Measurements from ENCODE around the gene BRSK2.

BRSK2 gene

DNA sequence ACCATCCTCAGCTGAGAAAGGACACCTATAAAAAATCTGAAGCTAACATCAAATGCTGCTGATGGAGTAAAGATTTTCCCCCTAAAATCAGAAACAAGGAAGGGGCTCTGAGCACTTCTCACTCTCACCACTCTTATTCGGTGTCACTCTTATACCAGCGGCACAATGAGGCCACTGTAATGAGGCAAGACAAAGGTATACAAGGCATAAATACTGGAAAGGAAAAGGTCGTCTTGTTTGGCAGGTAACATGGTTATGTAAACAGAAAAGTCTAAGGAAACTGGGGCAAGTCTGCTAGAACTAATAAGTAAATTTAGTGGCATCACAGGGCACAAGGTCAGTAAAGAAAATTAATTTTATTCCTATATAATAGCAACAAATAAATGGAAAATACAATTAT is 104.9 kb downstream of the BRSK2 start:
- Histone ChIP-seq H3K27ac (ENCODE audit: low read depth in 2 of 2, low read length in 2 of 2) (no peak overlapping the region), H3K27me3 (ENCODE audit: control insufficient read depth in 2 of 2, insufficient read depth in 2 of 2, low read length in 2 of 2) (no peaks in the 10 kb centered on the region), H3K9ac (ENCODE audit: low read depth in 1 of 2, low read length in 2 of 2) (no peak overlapping the region), H3K4me3 (ENCODE audit: low read length in 2 of 2) (no peak overlapping the region), H3K4me1 (ENCODE audit: control insufficient read depth in 2 of 2, insufficient read depth in 2 of 2, low read length in 2 of 2) (no peaks in the 10 kb centered on the region), H3K9me3 (ENCODE audit: control insufficient read depth in 2 of 2, low read length in 2 of 2) (no peaks in the 10 kb centered on the region), H3K36me3 (ENCODE audit: control insufficient read depth in 2 of 2, insufficient read depth in 2 of 2, low read length in 2 of 2) (peaks cover 0 to 6% of the 10 kb centered on the region in 2 donors)

DNA sequence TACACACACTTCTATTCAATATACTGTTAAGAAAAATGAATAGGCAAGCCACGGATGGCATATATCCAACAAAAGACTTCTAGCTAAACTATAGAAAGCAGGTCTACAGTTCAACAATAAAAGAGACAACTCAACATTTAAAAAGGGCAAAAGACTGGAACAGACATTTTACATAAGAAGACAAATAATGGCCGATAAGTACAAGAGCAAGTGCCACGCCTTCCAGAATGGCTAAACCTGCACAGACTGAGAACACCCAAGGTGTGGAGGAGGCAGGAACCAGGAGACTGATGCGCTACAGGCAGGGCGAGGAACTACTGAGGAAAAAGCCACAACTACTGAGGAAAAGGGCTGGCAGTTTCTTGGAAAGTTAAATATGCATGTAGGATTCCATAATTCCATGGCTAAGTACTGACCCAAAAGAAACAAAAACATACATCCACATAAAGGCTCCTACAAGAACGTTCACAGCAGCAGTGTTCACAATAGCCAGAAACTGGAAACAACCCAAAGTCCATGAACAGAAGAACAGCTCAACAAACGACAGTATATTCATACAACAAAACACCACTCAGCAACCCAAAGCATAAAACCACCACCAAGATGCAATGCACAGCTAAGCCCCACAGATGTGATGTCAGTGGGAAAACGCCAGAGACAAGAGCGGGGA is 106.5 kb downstream of the BRSK2 start:
- Histone ChIP-seq H3K9ac (ENCODE audit: low read depth in 1 of 2, low read length in 2 of 2) (no peak overlapping the region), H3K27ac (ENCODE audit: low read depth in 2 of 2, low read length in 2 of 2) (no peak overlapping the region), H3K27me3 (ENCODE audit: control insufficient read depth in 2 of 2, insufficient read depth in 2 of 2, low read length in 2 of 2) (no peaks in the 10 kb centered on the region), H3K4me3 (ENCODE audit: low read length in 2 of 2) (no peak overlapping the region), H3K9me3 (ENCODE audit: control insufficient read depth in 2 of 2, low read length in 2 of 2) (no peaks in the 10 kb centered on the region), H3K4me1 (ENCODE audit: control insufficient read depth in 2 of 2, insufficient read depth in 2 of 2, low read length in 2 of 2) (no peaks in the 10 kb centered on the region), H3K36me3 (ENCODE audit: control insufficient read depth in 2 of 2, insufficient read depth in 2 of 2, low read length in 2 of 2) (peaks cover 0 to 12% of the 10 kb centered on the region in 2 donors)

DNA sequence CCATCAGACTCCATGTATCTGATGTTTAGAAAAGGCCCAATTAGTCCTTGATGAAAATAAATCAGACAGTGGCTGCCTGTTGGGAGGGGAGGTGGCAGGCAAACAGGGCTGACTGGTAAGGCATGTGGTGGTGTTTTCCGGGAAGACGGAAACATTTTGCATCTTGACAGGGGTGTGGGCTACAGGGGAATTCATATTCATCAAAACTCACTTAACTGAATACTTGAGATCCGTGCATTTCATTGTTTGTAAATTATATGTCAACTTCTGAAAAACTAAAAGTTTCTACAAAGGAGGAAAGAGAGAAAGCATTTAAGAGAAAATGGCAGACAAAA is 107.0 kb downstream of the BRSK2 start:
- no peaks in the 10 kb centered on the region for H3K27me3 ChIP-seq (ENCODE audit: control insufficient read depth in 2 of 2, insufficient read depth in 2 of 2, low read length in 2 of 2)
- H3K4me3 ChIP-seq (ENCODE audit: low read length in 2 of 2): no peak overlapping the region
- no peaks in the 10 kb centered on the region for H3K9me3 ChIP-seq (ENCODE audit: control insufficient read depth in 2 of 2, low read length in 2 of 2)
- peaks cover 0 to 12% of the 10 kb centered on the region in 2 donors for H3K36me3 ChIP-seq (ENCODE audit: control insufficient read depth in 2 of 2, insufficient read depth in 2 of 2, low read length in 2 of 2)
- H3K27ac ChIP-seq (ENCODE audit: low read depth in 2 of 2, low read length in 2 of 2): no peak overlapping the region
- H3K4me1 ChIP-seq (ENCODE audit: control insufficient read depth in 2 of 2, insufficient read depth in 2 of 2, low read length in 2 of 2): no peaks in the 10 kb centered on the region
- H3K9ac ChIP-seq (ENCODE audit: low read depth in 1 of 2, low read length in 2 of 2): no peak overlapping the region

DNA sequence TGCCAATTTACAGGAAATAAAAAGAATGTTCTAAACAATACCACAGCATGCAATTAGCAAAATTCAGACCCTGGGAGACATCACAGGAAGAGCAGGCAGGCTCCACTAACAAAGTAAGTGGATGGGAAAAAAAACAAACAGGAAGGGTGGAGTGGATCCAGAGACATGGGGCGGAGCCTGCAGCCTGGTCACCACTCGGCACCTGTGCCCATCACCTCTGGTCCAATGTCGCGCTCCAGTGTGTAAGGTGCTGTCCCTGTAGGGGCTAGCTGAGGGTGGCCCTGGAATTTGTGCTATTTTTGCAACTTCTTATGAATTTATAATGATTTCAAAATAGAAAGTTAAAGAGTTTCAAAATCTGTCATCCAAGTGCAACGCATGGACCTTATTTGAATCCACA is 107.9 kb downstream of the BRSK2 start:
- H3K27ac ChIP-seq (ENCODE audit: low read depth in 2 of 2, low read length in 2 of 2): no peak overlapping the region
- no peaks in the 10 kb centered on the region for H3K9me3 ChIP-seq (ENCODE audit: control insufficient read depth in 2 of 2, low read length in 2 of 2)
- H3K4me1 ChIP-seq (ENCODE audit: control insufficient read depth in 2 of 2, insufficient read depth in 2 of 2, low read length in 2 of 2): peaks cover 0 to under 1% of the 10 kb centered on the region in 2 donors

DNA sequence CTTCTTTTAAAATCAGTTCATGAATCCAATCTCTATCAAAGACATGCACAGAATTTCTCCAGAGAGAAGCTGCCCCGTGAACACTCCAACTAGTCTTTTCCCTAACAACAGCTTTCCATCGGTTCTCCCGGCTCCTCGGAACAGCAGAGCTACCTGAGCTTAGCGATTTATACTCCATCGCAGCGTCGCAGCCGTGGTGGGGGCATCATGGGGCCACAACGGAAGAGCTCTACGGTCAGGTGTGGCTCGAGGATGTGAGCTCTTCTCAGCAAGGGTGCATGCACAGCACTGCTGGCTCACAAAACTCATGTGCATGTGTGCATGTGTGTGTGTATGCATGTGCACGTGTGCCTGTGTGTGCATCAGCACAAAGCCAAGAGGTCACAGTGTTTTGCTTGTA is 108.5 kb downstream of the BRSK2 start:
- Histone ChIP-seq H3K9me3 (ENCODE audit: control insufficient read depth in 2 of 2, low read length in 2 of 2) (no peaks in the 10 kb centered on the region), H3K4me1 (ENCODE audit: control insufficient read depth in 2 of 2, insufficient read depth in 2 of 2, low read length in 2 of 2) (peaks cover 0 to 3% of the 10 kb centered on the region in 2 donors), H3K4me3 (ENCODE audit: low read length in 2 of 2) (no peak overlapping the region), H3K36me3 (ENCODE audit: control insufficient read depth in 2 of 2, insufficient read depth in 2 of 2, low read length in 2 of 2) (peaks cover 0 to 12% of the 10 kb centered on the region in 2 donors), H3K9ac (ENCODE audit: low read depth in 1 of 2, low read length in 2 of 2) (no peak overlapping the region), H3K27ac (ENCODE audit: low read depth in 2 of 2, low read length in 2 of 2) (no peak overlapping the region), H3K27me3 (ENCODE audit: control insufficient read depth in 2 of 2, insufficient read depth in 2 of 2, low read length in 2 of 2) (no peaks in the 10 kb centered on the region)

More for the DNA sequence above, 107.9 kb downstream of the BRSK2 start:
- Histone ChIP-seq H3K9ac (ENCODE audit: low read depth in 1 of 2, low read length in 2 of 2) (no peak overlapping the region), H3K27me3 (ENCODE audit: control insufficient read depth in 2 of 2, insufficient read depth in 2 of 2, low read length in 2 of 2) (no peaks in the 10 kb centered on the region), H3K36me3 (ENCODE audit: control insufficient read depth in 2 of 2, insufficient read depth in 2 of 2, low read length in 2 of 2) (peaks cover 0 to 12% of the 10 kb centered on the region in 2 donors), H3K4me3 (ENCODE audit: low read length in 2 of 2) (no peak overlapping the region)

DNA sequence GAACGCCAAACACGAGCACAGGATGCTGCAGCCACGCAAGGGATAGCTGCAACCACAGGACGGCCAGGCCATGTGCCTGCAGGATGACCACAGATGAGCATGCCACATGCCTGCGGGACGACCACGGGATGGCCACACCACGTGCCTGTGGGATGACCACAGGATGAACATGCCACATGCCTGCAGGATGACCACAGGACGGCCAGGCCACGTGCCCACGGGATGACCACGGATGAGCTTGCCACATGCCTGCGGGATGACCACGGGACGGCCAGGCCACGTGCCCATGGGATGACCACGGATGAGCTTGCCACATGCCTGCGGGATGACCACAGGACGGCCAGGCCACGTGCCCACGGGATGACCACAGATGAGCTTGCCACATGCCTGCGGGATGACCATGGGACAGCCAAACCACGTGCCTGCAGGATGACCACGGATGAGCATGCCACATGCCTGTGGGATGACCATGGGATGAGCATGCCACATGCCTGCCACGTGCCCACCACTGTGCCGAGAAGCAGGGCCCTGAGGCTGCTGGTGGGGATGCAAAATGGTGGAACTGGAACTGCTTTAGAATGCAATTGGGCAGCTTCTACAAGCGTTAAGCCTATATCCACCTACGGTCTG is 109.6 kb downstream of the BRSK2 start:
- no peak overlapping the region for H3K27ac ChIP-seq (ENCODE audit: low read depth in 2 of 2, low read length in 2 of 2)
- no peaks in the 10 kb centered on the region for H3K27me3 ChIP-seq (ENCODE audit: control insufficient read depth in 2 of 2, insufficient read depth in 2 of 2, low read length in 2 of 2)
- peaks cover 0 to 12% of the 10 kb centered on the region in 2 donors for H3K36me3 ChIP-seq (ENCODE audit: control insufficient read depth in 2 of 2, insufficient read depth in 2 of 2, low read length in 2 of 2)
- H3K4me3 ChIP-seq (ENCODE audit: low read length in 2 of 2): no peak overlapping the region
- no peak overlapping the region for H3K9ac ChIP-seq (ENCODE audit: low read depth in 1 of 2, low read length in 2 of 2)
- H3K4me1 ChIP-seq (ENCODE audit: control insufficient read depth in 2 of 2, insufficient read depth in 2 of 2, low read length in 2 of 2): peaks cover 0 to 3% of the 10 kb centered on the region in 2 donors
- H3K9me3 ChIP-seq (ENCODE audit: control insufficient read depth in 2 of 2, low read length in 2 of 2): no peaks in the 10 kb centered on the region

DNA sequence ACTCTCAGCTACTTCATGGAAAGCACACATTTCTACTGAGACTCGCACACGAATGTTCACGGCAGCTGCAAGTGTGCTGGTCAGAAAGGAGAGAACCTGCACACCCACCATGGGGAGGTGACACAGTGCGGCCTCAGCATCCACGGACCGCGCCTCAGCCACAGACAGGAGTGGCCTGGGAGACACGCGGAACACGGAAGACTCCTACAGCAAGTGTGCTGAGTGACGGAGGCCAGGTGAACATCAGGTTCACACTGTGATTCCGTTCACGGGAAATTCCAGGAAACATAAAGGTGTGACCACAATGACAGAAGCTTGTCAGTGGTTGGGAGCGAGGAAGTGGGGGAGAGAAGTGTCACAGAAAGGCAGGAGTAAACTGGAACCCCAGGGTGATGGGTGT is 110.2 kb downstream of the BRSK2 start:
- Histone ChIP-seq H3K9ac (ENCODE audit: low read depth in 1 of 2, low read length in 2 of 2) (no peak overlapping the region), H3K4me1 (ENCODE audit: control insufficient read depth in 2 of 2, insufficient read depth in 2 of 2, low read length in 2 of 2) (peaks cover 0 to 3% of the 10 kb centered on the region in 2 donors), H3K36me3 (ENCODE audit: control insufficient read depth in 2 of 2, insufficient read depth in 2 of 2, low read length in 2 of 2) (peaks cover 0 to 12% of the 10 kb centered on the region in 2 donors), H3K9me3 (ENCODE audit: control insufficient read depth in 2 of 2, low read length in 2 of 2) (no peaks in the 10 kb centered on the region), H3K4me3 (ENCODE audit: low read length in 2 of 2) (no peak overlapping the region), H3K27ac (ENCODE audit: low read depth in 2 of 2, low read length in 2 of 2) (no peak overlapping the region), H3K27me3 (ENCODE audit: control insufficient read depth in 2 of 2, insufficient read depth in 2 of 2, low read length in 2 of 2) (no peaks in the 10 kb centered on the region)

DNA sequence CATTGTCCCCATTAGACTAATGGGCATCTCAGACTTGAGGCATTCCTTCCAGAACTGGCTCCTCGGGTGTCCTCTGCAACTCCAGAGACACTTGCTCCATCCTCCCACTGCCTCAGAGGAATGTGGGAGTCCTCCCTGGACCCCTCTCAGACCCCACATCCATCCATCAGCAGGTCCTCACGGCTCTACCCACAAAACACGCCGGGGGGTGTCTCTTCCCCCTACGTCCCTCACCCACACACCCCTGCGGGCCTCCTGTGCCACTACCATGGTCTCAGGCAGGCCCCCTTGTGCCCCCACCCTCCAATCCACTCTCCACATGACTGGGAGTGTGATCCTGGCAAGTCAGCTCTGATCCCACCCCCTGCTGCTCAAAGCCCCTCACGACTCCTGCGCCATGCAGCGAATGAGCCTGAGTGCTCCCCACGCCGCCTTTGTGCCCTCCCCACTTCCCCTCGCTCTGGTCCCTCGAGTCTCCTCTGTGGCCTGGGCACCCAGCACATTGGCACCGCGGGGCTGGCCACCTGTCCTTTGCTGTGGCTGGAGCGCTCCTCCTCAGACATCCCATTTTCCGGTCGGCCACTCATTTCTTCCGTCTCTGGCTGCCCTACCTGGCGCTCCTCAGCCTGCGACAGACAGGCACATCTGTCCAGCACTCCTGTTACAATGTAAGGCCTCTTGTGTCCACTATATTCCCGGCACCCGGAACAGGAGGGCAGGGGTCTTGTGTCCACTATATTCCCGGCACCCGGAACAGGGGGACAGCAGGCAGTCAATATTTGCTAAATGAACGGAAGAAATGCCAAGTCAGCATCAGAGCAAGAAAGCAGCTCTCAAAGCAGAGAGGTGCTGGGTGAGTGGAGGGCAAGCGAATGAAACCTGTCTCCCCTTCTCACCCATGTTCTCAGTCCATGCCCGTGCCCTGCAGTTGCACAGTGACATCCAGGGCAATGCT is 111.0 kb downstream of the BRSK2 start:
- Histone ChIP-seq H3K9me3 (ENCODE audit: control insufficient read depth in 2 of 2, low read length in 2 of 2) (no peaks in the 10 kb centered on the region), H3K9ac (ENCODE audit: low read depth in 1 of 2, low read length in 2 of 2) (no peak overlapping the region), H3K36me3 (ENCODE audit: control insufficient read depth in 2 of 2, insufficient read depth in 2 of 2, low read length in 2 of 2) (peaks cover 0 to 12% of the 10 kb centered on the region in 2 donors), H3K27me3 (ENCODE audit: control insufficient read depth in 2 of 2, insufficient read depth in 2 of 2, low read length in 2 of 2) (no peaks in the 10 kb centered on the region), H3K27ac (ENCODE audit: low read depth in 2 of 2, low read length in 2 of 2) (no peak overlapping the region), H3K4me3 (ENCODE audit: low read length in 2 of 2) (no peak overlapping the region), H3K4me1 (ENCODE audit: control insufficient read depth in 2 of 2, insufficient read depth in 2 of 2, low read length in 2 of 2) (peaks cover 0 to 3% of the 10 kb centered on the region in 2 donors)

DNA sequence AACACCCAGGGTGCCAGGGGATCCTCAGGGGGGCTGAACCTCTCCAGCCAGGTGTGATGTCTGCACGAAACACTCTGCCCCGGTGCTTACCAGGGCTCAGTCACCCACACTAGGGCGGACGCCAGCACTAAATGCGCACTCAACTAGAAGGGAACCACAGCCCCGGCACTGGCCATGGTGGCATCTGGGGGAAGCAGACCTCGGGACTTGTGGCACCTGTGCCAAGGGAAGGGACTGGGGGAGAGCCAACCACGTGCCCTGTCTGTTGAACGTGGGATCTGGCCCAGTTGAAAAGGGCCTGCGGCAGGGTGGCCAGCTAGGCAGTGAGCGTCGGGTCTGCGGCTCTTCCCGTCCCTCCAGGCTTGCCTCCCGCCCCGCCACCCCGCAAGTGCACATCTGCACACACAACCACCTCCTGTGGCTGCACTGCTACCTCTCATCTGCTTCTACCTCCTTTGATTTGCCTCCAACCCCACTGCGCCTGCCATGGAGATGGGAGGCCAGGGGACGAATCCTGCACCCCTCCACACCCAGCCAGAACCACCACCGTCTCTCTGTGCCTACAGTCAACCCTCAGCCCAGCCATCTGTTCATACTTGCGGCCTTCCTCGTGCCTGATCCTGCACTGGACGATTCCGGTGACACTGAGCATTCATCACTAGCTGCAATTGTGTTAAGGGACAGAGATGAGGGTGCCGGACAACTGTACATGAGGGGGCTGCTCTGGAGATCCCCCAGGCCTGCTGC is 111.9 kb downstream of the BRSK2 start:
- H3K27ac ChIP-seq (ENCODE audit: low read depth in 2 of 2, low read length in 2 of 2): no peak overlapping the region
- H3K36me3 ChIP-seq (ENCODE audit: control insufficient read depth in 2 of 2, insufficient read depth in 2 of 2, low read length in 2 of 2): peaks cover 0 to 12% of the 10 kb centered on the region in 2 donors
- H3K9me3 ChIP-seq (ENCODE audit: control insufficient read depth in 2 of 2, low read length in 2 of 2): no peaks in the 10 kb centered on the region
- H3K9ac ChIP-seq (ENCODE audit: low read depth in 1 of 2, low read length in 2 of 2): no peak overlapping the region
- no peak overlapping the region for H3K4me3 ChIP-seq (ENCODE audit: low read length in 2 of 2)
- H3K27me3 ChIP-seq (ENCODE audit: control insufficient read depth in 2 of 2, insufficient read depth in 2 of 2, low read length in 2 of 2): no peaks in the 10 kb centered on the region
- peaks cover 0 to 3% of the 10 kb centered on the region in 2 donors for H3K4me1 ChIP-seq (ENCODE audit: control insufficient read depth in 2 of 2, insufficient read depth in 2 of 2, low read length in 2 of 2)
